A673 (cell line): ENCODE results near the gene TNFRSF18. TPM values are rescaled to one million over a fixed set of nuclear protein-coding genes. Genes with fewer than 3 reads are reported as not detected.

Experiments used
- BruUV-seq: library from RNA; stranded (reverse); fragments of 400-500 nt; replicated peaks from 2 replicates; lab custom pipeline; 2021; lab: Mats Ljungman, UMichigan
- CTCF ChIA-PET: fragments of 300-600 bp; sonication (Branson Sonifier 250); formaldehyde crosslinking; loops from one replicate; lab custom pipeline; 2022; ENCODE audit warnings: antibody characterized with exemption; lab: Charles Lee
- POLR2A ChIA-PET: fragments of 300-600 bp; sonication (Branson Sonifier 250); formaldehyde crosslinking; loops from one replicate; lab custom pipeline; 2022; ENCODE audit warnings: antibody characterized with exemption; ENCODE audit not compliant: low non-redundant PET; lab: Charles Lee
- DNase-seq: peaks from one replicate; pipeline ENCODE4 v3.0.0-alpha.2; 2015; ENCODE audit warnings: low spot score
- H3K27ac ChIP-seq: fragments of 200-600 bp; sonication (generic); 2 replicates; pipeline ENCODE4 v1.5.1; 2016; ENCODE audit warnings: mixed run types, low read depth, mild to moderate bottlenecking, mixed read lengths, antibody characterized with exemption, low read length; ENCODE audit not compliant: poor library complexity, severe bottlenecking
- H3K27me3 ChIP-seq: fragments of 200-600 bp; sonication (generic); replicated peaks from 2 replicates; pipeline ENCODE4 v1.6.1; 2017; ENCODE audit warnings: mixed run types, low read depth, mild to moderate bottlenecking, mixed read lengths, antibody characterized with exemption, low read length; ENCODE audit not compliant: insufficient read depth, poor library complexity
- H3K36me3 ChIP-seq: fragments of 200-600 bp; sonication (generic); 2 replicates; pipeline ENCODE4 v1.6.1; 2016; ENCODE audit warnings: mixed run types, mild to moderate bottlenecking, mixed read lengths, antibody characterized with exemption, low read length; ENCODE audit not compliant: insufficient read depth, poor library complexity, severe bottlenecking
- H3K4me1 ChIP-seq: fragments of 200-600 bp; sonication (generic); 2 replicates; pipeline ENCODE4 v1.6.1; 2017; ENCODE audit warnings: mixed run types, mild to moderate bottlenecking, mixed read lengths, antibody characterized with exemption, low read length; ENCODE audit not compliant: insufficient read depth, poor library complexity, severe bottlenecking
- H3K4me3 ChIP-seq: fragments of 200-600 bp; sonication (generic); 2 replicates; pipeline ENCODE4 v1.5.1; 2016; ENCODE audit warnings: low read depth, mixed run types, mild to moderate bottlenecking, mixed read lengths, low read length; ENCODE audit not compliant: poor library complexity, severe bottlenecking
- H3K9me3 ChIP-seq: fragments of 200-600 bp; sonication (generic); 2 replicates; pipeline ENCODE4 v1.6.1; 2016; ENCODE audit warnings: mixed run types, low read depth, mild to moderate bottlenecking, mixed read lengths, antibody characterized with exemption, low read length; ENCODE audit not compliant: poor library complexity, severe bottlenecking
- CTCF ChIP-seq: fragments of 300-800, 200-600 bp; sonication (generic); conservative IDR thresholded peaks from 2 replicates; pipeline ENCODE4 v1.5.1; 2017; ENCODE audit warnings: low read depth, mild to moderate bottlenecking, antibody characterized with exemption, low read length, moderate library complexity, mixed read lengths
- EZH2 ChIP-seq: fragments of 200-600 bp; sonication (generic); IDR thresholded peaks from 2 replicates; pipeline ENCODE4 v1.6.1; 2017; ENCODE audit warnings: borderline replicate concordance, low read depth, mild to moderate bottlenecking, mixed read lengths, antibody characterized with exemption, low read length; ENCODE audit not compliant: poor library complexity, severe bottlenecking
- intact Hi-C: fragments of 100-400 bp; cut with micrococcal nuclease; formaldehyde crosslinking; loops from one replicate; pipeline ENCODE4 v1.10.0; 2022; ENCODE audit not compliant: unreplicated experiment
- total RNA-seq: library from RNA; stranded (reverse); gene quantifications from 2 replicates; pipeline ENCODE4 v1.2.3, GENCODE V29; 2021

The TNFRSF18 gene
- total RNA-seq, 1 experiment from 2014 or later, result 0.77 TPM

- Histone ChIP-seq H3K36me3 (no peaks in the 10 kb centered on the region), H3K4me1 (no peaks in the 10 kb centered on the region), H3K27ac (no peak overlapping the region), H3K27me3 (no peaks in the 10 kb centered on the region), H3K9me3 (no peaks in the 10 kb centered on the region), H3K4me3 (no peak overlapping the region)
- DNase-seq, result no peak
- ChIA-PET POLR2A (no interaction called here), CTCF (interaction anchor here (0.5 kb wide), 1 partner anchor 266 kb away, joined by 4 read pairs; no protein-coding TSS in a partner anchor)
- intact Hi-C loops, result no loop called here
- BruUV-seq, result no TSS peak
- TF ChIP-seq EZH2 (no peak), CTCF (no peak)
Measured at GRCh38 chr1:1242461-1243265, 36.3 kb upstream of the TNFRSF18 start.

GRCh38 chr1:1241588-1242219, 35.3 kb upstream of the TNFRSF18 start:
- TF ChIP-seq EZH2 (no peak), CTCF (no peak)
- no peaks in the 10 kb centered on the region for H3K4me1 ChIP-seq
- DNase-seq, result no peak
- H3K9me3 ChIP-seq, result no peaks in the 10 kb centered on the region
- no peaks in the 10 kb centered on the region for H3K27me3 ChIP-seq
- H3K27ac ChIP-seq, result no peak overlapping the region
- H3K36me3 ChIP-seq, result no peaks in the 10 kb centered on the region
- intact Hi-C loops, result no loop called here
- no peak overlapping the region for H3K4me3 ChIP-seq
- POLR2A ChIA-PET, result no interaction called here
- BruUV-seq, result no TSS peak
- CTCF ChIA-PET, result interaction anchor here (0.5 kb wide), 1 partner anchor 265 kb away, joined by 4 read pairs; no protein-coding TSS in a partner anchor

- ChIA-PET POLR2A (no interaction called here), CTCF (no interaction called here)
- DNase-seq, result no peak
- H3K27me3 ChIP-seq, result no peaks in the 10 kb centered on the region
- TF ChIP-seq CTCF (no peak), EZH2 (no peak)
- intact Hi-C loops, result no loop called here
- H3K36me3 ChIP-seq, result no peaks in the 10 kb centered on the region
- no TSS peak for BruUV-seq
- no peaks in the 10 kb centered on the region for H3K9me3 ChIP-seq
- no peak overlapping the region for H3K4me3 ChIP-seq
- no peaks in the 10 kb centered on the region for H3K4me1 ChIP-seq
- H3K27ac ChIP-seq, result no peak overlapping the region
Measured at GRCh38 chr1:1240822-1241587, 34.6 kb upstream of the TNFRSF18 start.
